ENCODE results near the gene CDH4. TPM values are rescaled to one million over a fixed set of nuclear protein-coding genes. Genes with fewer than 3 reads are reported as not detected.

The CDH4 gene
- total and polyA plus RNA-seq, 4 donors = 0.06 to 0.10 TPM; not detected in 2

Small RNAs within 50 kb of the gene (microRNA-seq; reads per million reads assigned to microRNA genes)
- gene MIR1257 = 0 reads per million in 2 donors
